HEK293T (cell line): Measurements from ENCODE around the gene TBATA.

ENCODE experiments used
- BHLHE40 ChIP-seq: fragments of 450-650 bp; IDR thresholded peaks from 2 replicates; pipeline ENCODE4 v1.6.1; 2016; ENCODE audit warnings: mild to moderate bottlenecking, moderate library complexity, borderline replicate concordance
- FOXA1 ChIP-seq: fragments of 450-650 bp; IDR thresholded peaks from 2 replicates; pipeline ENCODE4 v1.6.1; 2016; ENCODE audit warnings: mild to moderate bottlenecking
- FOXM1 ChIP-seq: fragments of 450-650 bp; IDR thresholded peaks from 2 replicates; pipeline ENCODE4 v1.6.1; 2017; ENCODE audit warnings: mild to moderate bottlenecking, borderline replicate concordance
- L3MBTL2 ChIP-seq: fragments of 450-650 bp; conservative IDR thresholded peaks from 2 replicates; pipeline ENCODE4 v1.6.1; 2016; ENCODE audit warnings: mild to moderate bottlenecking
- TARDBP ChIP-seq: fragments of 450-650 bp; IDR thresholded peaks from 2 replicates; pipeline ENCODE4 v1.6.1; 2016

GRCh38 chr10:70756700-70757360 lies 28.3 kb downstream of the TBATA start:
- TF ChIP-seq FOXM1 (no peak), FOXA1 (no peak), L3MBTL2 (no peak), BHLHE40 (no peak), TARDBP (no peak)
